ENCODE data around the gene DSP. TPM values are rescaled to one million over a fixed set of nuclear protein-coding genes. Genes with fewer than 3 reads are reported as not detected.
A peak's percentile ranks its signal among the peaks of the same experiment; 100 is the strongest.

DSP gene
- total and polyA plus RNA-seq, 10 of the 15 experiments (the other 5 are each of a cell fraction or from before 2014, with no cell fraction given): under 0.01 to 0.36 (median 0.04) TPM; not detected in 4

DNA sequence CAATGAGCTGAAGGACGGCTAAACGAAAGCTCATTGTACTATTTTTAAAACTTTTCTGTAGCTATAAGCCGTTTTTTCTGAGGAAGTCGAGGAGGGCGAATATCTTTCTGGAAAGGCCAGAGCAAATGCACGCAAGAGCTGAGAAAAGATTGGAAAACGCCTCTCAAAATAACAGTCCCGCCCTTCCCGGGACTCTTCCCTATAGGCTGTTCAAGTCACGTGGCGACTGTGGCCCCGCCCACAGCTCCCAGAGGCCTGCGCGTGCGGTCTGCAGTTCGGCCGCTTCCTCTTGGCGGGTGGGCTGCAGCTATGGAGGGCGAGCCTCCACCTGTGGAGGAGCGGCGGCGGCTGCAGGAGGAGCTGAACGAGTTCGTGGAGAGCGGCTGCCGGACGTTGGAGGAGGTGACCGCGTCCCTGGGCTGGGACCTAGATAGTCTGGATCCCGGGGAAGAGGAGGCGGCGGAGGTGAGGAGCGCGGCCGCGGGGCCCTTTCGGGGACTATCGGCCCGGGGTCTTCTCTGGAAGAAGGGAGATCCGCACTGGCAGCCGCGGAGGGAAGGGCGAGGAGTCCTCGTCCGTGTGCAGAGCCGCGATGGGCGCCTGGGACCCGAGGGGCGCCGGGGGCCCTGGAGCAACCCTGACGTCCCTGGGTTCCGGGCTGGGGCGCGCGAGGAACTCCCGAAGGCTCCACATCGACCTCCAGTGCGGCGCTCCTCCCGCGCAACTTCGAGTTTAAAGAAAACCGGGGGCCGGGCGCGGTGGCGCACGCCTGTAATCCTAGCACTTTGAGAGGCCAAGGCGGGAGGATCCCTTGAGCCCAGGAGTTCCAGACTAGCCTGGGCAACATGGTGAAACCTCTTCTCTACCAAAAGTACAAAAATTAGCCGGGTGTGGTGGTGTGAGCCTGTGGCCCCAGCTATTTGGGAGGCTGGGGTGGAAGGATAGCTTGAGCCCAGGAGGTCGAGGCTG, 48.8 kb downstream of the DSP start, which contains the start of gene SNRNP48 (continued):
- TF ChIP-seq, protein P1, sequence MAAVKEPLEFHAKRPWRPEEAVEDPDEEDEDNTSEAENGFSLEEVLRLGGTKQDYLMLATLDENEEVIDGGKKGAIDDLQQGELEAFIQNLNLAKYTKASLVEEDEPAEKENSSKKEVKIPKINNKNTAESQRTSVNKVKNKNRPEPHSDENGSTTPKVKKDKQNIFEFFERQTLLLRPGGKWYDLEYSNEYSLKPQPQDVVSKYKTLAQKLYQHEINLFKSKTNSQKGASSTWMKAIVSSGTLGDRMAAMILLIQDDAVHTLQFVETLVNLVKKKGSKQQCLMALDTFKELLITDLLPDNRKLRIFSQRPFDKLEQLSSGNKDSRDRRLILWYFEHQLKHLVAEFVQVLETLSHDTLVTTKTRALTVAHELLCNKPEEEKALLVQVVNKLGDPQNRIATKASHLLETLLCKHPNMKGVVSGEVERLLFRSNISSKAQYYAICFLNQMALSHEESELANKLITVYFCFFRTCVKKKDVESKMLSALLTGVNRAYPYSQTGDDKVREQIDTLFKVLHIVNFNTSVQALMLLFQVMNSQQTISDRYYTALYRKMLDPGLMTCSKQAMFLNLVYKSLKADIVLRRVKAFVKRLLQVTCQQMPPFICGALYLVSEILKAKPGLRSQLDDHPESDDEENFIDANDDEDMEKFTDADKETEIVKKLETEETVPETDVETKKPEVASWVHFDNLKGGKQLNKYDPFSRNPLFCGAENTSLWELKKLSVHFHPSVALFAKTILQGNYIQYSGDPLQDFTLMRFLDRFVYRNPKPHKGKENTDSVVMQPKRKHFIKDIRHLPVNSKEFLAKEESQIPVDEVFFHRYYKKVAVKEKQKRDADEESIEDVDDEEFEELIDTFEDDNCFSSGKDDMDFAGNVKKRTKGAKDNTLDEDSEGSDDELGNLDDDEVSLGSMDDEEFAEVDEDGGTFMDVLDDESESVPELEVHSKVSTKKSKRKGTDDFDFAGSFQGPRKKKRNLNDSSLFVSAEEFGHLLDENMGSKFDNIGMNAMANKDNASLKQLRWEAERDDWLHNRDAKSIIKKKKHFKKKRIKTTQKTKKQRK (IDR thresholded peaks at IDR 0.05; ENCODE audit: low read depth, low read length): no peak
- TF ChIP-seq MTA3 (IDR thresholded peaks at IDR 0.05; ENCODE audit: borderline replicate concordance, low read length): no peak
- TF ChIP-seq PML (IDR thresholded peaks at IDR 0.05; ENCODE audit: low read length): peak; percentile 75; the same call in 1 of the 2 replicates
- TF ChIP-seq IRF4 (IDR thresholded peaks at IDR 0.05; ENCODE audit: low read depth, low read length): no peak
- TF ChIP-seq SUPT20H (IDR thresholded peaks at IDR 0.05; ENCODE audit: borderline replicate concordance, control insufficient read depth, low read depth, low read length): no peak
- TF ChIP-seq CBX3 (IDR thresholded peaks at IDR 0.05; ENCODE audit: borderline replicate concordance, low read depth): no peak
- TF ChIP-seq RCOR1 (conservative IDR thresholded peaks at IDR 0.05; ENCODE audit: low read depth, low read length): no peak
- TF ChIP-seq, protein P2, sequence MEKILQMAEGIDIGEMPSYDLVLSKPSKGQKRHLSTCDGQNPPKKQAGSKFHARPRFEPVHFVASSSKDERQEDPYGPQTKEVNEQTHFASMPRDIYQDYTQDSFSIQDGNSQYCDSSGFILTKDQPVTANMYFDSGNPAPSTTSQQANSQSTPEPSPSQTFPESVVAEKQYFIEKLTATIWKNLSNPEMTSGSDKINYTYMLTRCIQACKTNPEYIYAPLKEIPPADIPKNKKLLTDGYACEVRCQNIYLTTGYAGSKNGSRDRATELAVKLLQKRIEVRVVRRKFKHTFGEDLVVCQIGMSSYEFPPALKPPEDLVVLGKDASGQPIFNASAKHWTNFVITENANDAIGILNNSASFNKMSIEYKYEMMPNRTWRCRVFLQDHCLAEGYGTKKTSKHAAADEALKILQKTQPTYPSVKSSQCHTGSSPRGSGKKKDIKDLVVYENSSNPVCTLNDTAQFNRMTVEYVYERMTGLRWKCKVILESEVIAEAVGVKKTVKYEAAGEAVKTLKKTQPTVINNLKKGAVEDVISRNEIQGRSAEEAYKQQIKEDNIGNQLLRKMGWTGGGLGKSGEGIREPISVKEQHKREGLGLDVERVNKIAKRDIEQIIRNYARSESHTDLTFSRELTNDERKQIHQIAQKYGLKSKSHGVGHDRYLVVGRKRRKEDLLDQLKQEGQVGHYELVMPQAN (conservative IDR thresholded peaks at IDR 0.05): no peak; the same call in 1 of the 2 replicates
- TF ChIP-seq, protein P3, sequence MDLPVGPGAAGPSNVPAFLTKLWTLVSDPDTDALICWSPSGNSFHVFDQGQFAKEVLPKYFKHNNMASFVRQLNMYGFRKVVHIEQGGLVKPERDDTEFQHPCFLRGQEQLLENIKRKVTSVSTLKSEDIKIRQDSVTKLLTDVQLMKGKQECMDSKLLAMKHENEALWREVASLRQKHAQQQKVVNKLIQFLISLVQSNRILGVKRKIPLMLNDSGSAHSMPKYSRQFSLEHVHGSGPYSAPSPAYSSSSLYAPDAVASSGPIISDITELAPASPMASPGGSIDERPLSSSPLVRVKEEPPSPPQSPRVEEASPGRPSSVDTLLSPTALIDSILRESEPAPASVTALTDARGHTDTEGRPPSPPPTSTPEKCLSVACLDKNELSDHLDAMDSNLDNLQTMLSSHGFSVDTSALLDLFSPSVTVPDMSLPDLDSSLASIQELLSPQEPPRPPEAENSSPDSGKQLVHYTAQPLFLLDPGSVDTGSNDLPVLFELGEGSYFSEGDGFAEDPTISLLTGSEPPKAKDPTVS (IDR thresholded peaks at IDR 0.05; ENCODE audit: low read depth, low read length): no peak
- TF ChIP-seq HCFC1 (IDR thresholded peaks at IDR 0.05; ENCODE audit: low read length): no peak; the same call in 1 of the 2 replicates
- no peak for TF ChIP-seq ZNF217 (IDR thresholded peaks at IDR 0.05)
- TF ChIP-seq NFIC (IDR thresholded peaks at IDR 0.05; ENCODE audit: low read depth, low read length): no peak
- TF ChIP-seq LARP7 (IDR thresholded peaks at IDR 0.05): no peak; the same call in 1 of the 2 replicates
- TF ChIP-seq TBL1XR1 (IDR thresholded peaks at IDR 0.05; ENCODE audit: low read depth, low read length): no peak
- no peak for TF ChIP-seq WRNIP1 (IDR thresholded peaks at IDR 0.05; ENCODE audit: borderline replicate concordance, low read depth, low read length)
- TF ChIP-seq, protein P4, sequence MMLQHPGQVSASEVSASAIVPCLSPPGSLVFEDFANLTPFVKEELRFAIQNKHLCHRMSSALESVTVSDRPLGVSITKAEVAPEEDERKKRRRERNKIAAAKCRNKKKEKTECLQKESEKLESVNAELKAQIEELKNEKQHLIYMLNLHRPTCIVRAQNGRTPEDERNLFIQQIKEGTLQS (IDR thresholded peaks at IDR 0.05; ENCODE audit: borderline replicate concordance, extremely low read depth, low read depth, low read length): peak; percentile 84; the same call in 1 of the 2 replicates
- TF ChIP-seq PAX5 (IDR thresholded peaks at IDR 0.05; ENCODE audit: borderline replicate concordance, low read depth, low read length): no peak
- TF ChIP-seq BACH1 (IDR thresholded peaks at IDR 0.05; ENCODE audit: borderline replicate concordance): peak; percentile 48; the same call in 1 of the 2 replicates
- TF ChIP-seq, protein P5, sequence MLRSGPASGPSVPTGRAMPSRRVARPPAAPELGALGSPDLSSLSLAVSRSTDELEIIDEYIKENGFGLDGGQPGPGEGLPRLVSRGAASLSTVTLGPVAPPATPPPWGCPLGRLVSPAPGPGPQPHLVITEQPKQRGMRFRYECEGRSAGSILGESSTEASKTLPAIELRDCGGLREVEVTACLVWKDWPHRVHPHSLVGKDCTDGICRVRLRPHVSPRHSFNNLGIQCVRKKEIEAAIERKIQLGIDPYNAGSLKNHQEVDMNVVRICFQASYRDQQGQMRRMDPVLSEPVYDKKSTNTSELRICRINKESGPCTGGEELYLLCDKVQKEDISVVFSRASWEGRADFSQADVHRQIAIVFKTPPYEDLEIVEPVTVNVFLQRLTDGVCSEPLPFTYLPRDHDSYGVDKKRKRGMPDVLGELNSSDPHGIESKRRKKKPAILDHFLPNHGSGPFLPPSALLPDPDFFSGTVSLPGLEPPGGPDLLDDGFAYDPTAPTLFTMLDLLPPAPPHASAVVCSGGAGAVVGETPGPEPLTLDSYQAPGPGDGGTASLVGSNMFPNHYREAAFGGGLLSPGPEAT (IDR thresholded peaks at IDR 0.05; ENCODE audit: low read depth): peak; percentile 32; the same call in 1 of the 2 replicates
- TF ChIP-seq ZNF274 (IDR thresholded peaks at IDR 0.05; ENCODE audit: insufficient read depth, insufficient read length): no peak
- TF ChIP-seq ASH2L (IDR thresholded peaks at IDR 0.05; ENCODE audit: borderline replicate concordance, low read depth): no peak
